Panc1 (cell line): Measurements from ENCODE around the gene EHHADH.

ENCODE experiments used
- POLR2AphosphoS5 ChIP-seq: IDR thresholded peaks from 2 replicates; pipeline ENCODE4 v1.6.1; 2012; ENCODE audit warnings: mild to moderate bottlenecking, low read depth, low read length, moderate library complexity
- SIN3A ChIP-seq: IDR thresholded peaks from 2 replicates; pipeline ENCODE4 v1.6.1; 2012; ENCODE audit warnings: low read depth, mild to moderate bottlenecking, low read length, moderate library complexity, borderline replicate concordance; ENCODE audit not compliant: insufficient read depth
- TF ChIP-seq, protein P1 (sequence below): fragments of 450-650 bp; IDR thresholded peaks from 2 replicates; pipeline ENCODE4 v1.5.1; 2017; ENCODE audit warnings: mild to moderate bottlenecking
- TF ChIP-seq, protein P2 (sequence below), 2 experiments: IDR thresholded peaks; 2 replicates each; pipeline ENCODE4 v1.6.1; 2011 to 2012; ENCODE audit warnings: low read depth in 2 of 2, control low read depth in 1 of 2, low read length in 1 of 2, mild to moderate bottlenecking in 1 of 2, moderate library complexity in 1 of 2; ENCODE audit not compliant: insufficient read depth in 1 of 2

DNA sequence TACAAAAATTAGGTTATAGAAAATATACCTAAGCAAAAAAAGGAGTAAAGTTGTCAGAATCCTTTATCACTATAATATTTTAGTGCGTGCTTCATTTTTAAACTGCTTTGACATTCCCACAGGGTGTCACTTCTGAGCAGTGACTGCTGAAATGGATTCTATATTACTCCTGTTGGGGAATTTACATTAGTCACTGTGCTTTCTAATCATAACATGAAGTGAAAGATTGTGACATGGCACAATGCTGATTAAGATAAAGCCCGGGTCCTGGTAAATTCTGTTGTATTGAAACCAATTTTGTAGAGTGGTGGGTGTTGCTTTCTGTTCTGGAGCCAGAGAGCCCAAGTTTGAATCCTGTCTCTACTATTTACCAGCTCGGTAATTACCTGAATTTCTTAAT, 36.4 kb upstream of the EHHADH start:
- TF ChIP-seq SIN3A, result no peak
- TF ChIP-seq, protein P1, sequence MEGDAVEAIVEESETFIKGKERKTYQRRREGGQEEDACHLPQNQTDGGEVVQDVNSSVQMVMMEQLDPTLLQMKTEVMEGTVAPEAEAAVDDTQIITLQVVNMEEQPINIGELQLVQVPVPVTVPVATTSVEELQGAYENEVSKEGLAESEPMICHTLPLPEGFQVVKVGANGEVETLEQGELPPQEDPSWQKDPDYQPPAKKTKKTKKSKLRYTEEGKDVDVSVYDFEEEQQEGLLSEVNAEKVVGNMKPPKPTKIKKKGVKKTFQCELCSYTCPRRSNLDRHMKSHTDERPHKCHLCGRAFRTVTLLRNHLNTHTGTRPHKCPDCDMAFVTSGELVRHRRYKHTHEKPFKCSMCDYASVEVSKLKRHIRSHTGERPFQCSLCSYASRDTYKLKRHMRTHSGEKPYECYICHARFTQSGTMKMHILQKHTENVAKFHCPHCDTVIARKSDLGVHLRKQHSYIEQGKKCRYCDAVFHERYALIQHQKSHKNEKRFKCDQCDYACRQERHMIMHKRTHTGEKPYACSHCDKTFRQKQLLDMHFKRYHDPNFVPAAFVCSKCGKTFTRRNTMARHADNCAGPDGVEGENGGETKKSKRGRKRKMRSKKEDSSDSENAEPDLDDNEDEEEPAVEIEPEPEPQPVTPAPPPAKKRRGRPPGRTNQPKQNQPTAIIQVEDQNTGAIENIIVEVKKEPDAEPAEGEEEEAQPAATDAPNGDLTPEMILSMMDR, result no peak
- no peak for TF ChIP-seq POLR2AphosphoS5
- TF ChIP-seq, protein P2, sequence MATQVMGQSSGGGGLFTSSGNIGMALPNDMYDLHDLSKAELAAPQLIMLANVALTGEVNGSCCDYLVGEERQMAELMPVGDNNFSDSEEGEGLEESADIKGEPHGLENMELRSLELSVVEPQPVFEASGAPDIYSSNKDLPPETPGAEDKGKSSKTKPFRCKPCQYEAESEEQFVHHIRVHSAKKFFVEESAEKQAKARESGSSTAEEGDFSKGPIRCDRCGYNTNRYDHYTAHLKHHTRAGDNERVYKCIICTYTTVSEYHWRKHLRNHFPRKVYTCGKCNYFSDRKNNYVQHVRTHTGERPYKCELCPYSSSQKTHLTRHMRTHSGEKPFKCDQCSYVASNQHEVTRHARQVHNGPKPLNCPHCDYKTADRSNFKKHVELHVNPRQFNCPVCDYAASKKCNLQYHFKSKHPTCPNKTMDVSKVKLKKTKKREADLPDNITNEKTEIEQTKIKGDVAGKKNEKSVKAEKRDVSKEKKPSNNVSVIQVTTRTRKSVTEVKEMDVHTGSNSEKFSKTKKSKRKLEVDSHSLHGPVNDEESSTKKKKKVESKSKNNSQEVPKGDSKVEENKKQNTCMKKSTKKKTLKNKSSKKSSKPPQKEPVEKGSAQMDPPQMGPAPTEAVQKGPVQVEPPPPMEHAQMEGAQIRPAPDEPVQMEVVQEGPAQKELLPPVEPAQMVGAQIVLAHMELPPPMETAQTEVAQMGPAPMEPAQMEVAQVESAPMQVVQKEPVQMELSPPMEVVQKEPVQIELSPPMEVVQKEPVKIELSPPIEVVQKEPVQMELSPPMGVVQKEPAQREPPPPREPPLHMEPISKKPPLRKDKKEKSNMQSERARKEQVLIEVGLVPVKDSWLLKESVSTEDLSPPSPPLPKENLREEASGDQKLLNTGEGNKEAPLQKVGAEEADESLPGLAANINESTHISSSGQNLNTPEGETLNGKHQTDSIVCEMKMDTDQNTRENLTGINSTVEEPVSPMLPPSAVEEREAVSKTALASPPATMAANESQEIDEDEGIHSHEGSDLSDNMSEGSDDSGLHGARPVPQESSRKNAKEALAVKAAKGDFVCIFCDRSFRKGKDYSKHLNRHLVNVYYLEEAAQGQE (IDR thresholded peaks at IDR 0.05; ENCODE audit: insufficient read depth in 1 of 2, low read depth in 2 of 2, low read length in 1 of 2), result no peak
